Fibroblast of lung (primary cell): ENCODE data around the gene ABHD4.

Experiments
- EZH2 ChIP-seq: IDR thresholded peaks from 2 replicates; pipeline ENCODE4 v1.5.1; 2012; ENCODE audit warnings: low read length, control low read depth, mild to moderate bottlenecking; ENCODE audit errors: missing control alignments
- TF ChIP-seq, protein P1 (sequence below), 2 donors: IDR thresholded peaks in 1 of 2; conservative IDR thresholded peaks in 1 of 2; 1 replicate in 1 of 2; 2 replicates in 1 of 2; pipeline ENCODE4 v1.5.1; 2011 to 2012; ENCODE audit warnings: low read length in 2 of 2, control low read depth in 1 of 2, inconsistent platforms in 1 of 2, low read depth in 1 of 2, mild to moderate bottlenecking in 1 of 2

- TF ChIP-seq, protein P1, sequence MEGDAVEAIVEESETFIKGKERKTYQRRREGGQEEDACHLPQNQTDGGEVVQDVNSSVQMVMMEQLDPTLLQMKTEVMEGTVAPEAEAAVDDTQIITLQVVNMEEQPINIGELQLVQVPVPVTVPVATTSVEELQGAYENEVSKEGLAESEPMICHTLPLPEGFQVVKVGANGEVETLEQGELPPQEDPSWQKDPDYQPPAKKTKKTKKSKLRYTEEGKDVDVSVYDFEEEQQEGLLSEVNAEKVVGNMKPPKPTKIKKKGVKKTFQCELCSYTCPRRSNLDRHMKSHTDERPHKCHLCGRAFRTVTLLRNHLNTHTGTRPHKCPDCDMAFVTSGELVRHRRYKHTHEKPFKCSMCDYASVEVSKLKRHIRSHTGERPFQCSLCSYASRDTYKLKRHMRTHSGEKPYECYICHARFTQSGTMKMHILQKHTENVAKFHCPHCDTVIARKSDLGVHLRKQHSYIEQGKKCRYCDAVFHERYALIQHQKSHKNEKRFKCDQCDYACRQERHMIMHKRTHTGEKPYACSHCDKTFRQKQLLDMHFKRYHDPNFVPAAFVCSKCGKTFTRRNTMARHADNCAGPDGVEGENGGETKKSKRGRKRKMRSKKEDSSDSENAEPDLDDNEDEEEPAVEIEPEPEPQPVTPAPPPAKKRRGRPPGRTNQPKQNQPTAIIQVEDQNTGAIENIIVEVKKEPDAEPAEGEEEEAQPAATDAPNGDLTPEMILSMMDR (conservative IDR thresholded peaks at IDR 0.05 in 1 of 2, IDR thresholded peaks at IDR 0.05 in 1 of 2; ENCODE audit: low read depth in 1 of 2, low read length in 2 of 2): no peak
- no peak for TF ChIP-seq EZH2
Measured at GRCh38 chr14:22561366-22561660, 36.8 kb upstream of the ABHD4 start.
